Fibroblast of upper back skin (primary cell): ENCODE measurements around the gene RAD51B.

Source experiments
- DNase-seq: peaks from one replicate; pipeline ENCODE4 v3.0.0-alpha.2; 2013

RAD51B gene

DNA sequence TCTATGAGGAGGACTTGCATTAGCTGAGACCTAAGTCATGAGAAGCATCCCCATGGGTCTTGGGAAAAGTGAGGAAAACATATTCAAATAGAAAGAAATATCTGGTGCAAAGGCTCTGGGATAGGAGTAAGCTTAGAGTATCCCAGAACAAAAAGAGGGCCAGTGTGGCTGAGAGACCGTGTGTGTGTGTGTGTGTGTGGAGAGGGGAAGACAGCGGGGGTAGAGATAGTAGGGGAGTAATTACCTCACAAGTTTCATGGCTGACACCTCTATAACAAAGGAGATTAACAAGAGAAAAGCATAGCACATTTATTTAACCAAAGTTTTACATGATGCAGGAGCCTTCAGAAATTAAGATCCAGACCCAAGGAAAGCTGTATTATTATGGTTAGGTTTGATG, 440.5 kb downstream of the RAD51B start:
- no peak for DNase-seq

DNA sequence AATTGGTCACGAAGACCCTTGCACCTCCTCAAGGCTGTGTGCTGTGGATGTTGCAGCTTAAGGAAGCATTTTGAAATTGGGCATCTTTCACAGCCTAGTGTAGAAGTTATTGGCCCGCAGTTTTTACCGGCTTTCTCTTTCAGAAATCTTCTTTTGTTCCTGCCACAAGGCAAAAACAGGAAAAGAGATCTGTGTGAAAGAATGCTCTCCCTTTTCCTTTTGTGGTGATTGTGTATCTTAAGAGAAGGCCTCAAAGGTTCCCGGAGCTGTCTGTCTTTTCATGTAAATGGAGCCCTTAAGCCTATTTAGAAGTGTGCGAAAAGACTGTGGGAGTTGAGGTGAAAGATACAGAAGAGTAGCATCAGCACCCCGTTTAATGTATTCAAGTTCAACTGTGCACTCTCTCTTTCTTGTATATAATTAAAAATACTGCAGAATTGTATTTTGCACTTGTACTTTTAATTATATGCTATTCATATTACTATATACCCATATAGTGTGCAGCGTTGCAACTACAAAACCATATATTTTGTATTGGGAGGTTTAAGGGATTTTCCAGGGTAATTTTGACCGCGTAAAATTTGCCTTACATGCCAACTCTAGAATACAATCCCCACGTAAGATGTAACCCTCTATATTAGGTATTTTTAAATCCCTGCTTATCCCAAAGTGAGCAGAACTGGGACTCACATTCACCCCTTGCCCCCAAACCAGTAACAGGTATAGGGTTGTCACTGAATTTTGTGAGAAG, 441.7 kb downstream of the RAD51B start:
- DNase-seq = no peak

DNA sequence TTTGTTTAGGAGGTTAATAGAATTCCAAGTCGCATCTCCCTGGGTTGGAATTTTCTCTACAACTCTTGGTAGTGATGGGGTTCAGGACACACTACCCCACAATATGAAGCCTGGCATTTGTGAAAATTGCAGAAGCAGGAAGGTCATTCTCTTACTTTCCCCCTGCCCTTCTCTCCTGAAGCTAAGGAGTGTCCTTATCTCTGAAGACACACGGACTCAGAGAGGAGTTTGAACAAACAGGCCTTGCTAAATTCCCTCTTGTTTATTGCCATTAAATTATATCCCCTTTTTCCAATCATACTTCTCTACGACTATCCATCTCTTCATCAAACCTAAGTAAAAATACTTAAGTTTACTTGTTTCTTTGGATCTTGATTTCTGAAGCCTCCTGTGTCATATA, 443.0 kb downstream of the RAD51B start:
- DNase-seq = no peak

- peak; percentile 77 for DNase-seq
Measured at GRCh38 chr14:68263563-68264259, 444.1 kb downstream of the RAD51B start.

- DNase-seq = peak; percentile 59
Measured at GRCh38 chr14:68264260-68264569, 444.6 kb downstream of the RAD51B start.

GRCh38 chr14:68266998-68267397, 447.4 kb downstream of the RAD51B start:
- no peak for DNase-seq

DNA sequence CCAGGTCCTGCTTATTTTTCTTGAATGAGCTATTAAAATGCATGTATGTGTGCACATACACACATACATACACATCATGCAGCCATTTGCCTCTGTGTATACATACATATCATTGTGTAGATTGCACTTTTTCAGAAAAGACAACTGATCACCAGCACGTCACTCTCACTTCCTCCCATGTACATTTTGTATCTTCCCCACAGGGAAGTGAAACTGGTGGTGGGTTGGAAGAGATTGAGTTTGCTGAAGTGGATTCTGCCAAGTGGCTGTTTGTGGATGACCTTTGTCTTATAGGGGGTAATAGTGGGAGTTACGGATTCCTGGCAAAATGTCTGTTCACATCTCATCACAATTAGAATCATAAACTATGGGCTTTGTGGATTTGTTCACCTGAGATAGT, 448.6 kb downstream of the RAD51B start:
- no peak for DNase-seq

- DNase-seq = peak; percentile 46
Measured at GRCh38 chr14:68268719-68269118, 449.1 kb downstream of the RAD51B start.

DNA sequence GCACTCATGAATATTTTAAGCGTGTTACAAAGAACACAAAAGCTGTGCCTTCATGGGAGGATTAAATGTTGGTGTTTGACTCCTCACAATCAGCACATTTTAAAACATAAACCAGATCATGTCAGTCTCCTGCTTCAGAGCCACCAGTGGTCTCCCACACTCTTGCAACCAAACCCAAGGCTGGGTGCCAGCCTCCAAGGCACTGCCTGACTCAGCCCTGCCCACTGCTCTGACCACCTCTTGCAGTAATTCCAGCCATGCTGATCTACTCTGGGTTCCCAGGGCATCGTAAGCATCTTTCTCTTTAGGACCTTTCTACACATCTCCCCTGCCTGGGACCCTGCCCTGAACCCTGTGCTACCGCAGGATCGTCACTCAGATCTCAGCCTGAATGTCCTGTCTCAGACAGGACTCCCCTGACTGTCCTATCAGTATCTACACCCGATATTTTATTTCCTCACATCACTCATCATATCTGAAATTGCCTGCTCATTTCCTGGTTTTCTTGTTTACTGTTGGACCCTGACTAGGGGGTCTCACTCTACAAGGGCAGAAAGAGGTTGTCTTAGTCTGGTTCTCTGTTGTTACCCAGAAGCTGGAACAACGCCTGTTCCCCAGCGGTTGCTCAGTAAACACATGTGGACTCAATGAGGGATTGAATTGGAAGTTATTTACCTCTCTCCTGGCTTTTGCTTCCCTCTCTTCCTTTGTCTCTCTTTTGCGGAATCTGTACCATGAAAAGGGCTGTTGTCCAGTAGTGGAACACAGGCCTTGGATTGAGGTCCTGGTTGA, 449.8 kb downstream of the RAD51B start:
- DNase-seq = no peak

- DNase-seq = no peak
Measured at GRCh38 chr14:68270342-68270741, 450.8 kb downstream of the RAD51B start.

DNA sequence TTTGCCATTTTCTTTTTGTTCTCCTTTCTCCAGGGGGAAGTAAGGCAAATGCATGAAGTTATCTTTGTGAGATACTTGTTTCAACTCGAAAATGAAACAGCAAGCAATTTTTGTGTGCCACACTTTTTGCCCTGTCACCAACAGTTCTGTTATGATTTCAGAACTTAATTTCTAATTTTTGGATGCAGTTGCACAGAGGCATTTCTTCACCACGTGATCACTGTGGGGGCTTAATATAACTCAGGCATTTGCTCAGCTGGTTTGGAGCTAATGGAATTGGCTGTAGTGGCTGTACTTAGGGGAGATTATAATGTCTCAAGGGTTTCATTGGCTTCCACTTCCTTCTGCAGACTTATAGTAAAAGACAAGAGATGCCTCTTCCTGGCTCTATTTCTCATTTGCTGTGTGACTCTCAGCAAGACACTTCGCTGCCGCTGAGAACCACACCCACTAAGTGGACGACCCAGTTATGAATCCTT, 452.4 kb downstream of the RAD51B start:
- no peak for DNase-seq

DNA sequence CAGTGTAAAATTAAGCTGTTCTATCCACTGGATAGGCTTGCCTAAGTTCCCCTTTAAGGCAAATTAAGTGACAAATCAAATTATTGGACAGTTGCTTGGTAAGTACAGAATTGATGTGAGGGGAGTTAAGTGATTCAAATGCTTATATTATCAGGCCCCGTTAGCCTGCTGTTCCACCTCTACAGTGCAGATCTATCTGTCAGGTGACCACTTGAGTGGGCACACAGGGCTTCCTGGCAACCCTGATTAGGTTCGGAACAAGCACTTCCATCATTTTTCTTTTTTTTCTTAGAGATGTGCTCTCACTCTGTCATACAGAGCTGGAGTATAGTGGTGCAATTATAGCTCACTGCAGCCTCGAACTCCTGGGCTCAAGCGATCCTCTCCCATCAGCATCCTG, 453.8 kb downstream of the RAD51B start:
- no peak for DNase-seq

- no peak for DNase-seq
Measured at GRCh38 chr14:68274725-68275124, 455.1 kb downstream of the RAD51B start.

DNA sequence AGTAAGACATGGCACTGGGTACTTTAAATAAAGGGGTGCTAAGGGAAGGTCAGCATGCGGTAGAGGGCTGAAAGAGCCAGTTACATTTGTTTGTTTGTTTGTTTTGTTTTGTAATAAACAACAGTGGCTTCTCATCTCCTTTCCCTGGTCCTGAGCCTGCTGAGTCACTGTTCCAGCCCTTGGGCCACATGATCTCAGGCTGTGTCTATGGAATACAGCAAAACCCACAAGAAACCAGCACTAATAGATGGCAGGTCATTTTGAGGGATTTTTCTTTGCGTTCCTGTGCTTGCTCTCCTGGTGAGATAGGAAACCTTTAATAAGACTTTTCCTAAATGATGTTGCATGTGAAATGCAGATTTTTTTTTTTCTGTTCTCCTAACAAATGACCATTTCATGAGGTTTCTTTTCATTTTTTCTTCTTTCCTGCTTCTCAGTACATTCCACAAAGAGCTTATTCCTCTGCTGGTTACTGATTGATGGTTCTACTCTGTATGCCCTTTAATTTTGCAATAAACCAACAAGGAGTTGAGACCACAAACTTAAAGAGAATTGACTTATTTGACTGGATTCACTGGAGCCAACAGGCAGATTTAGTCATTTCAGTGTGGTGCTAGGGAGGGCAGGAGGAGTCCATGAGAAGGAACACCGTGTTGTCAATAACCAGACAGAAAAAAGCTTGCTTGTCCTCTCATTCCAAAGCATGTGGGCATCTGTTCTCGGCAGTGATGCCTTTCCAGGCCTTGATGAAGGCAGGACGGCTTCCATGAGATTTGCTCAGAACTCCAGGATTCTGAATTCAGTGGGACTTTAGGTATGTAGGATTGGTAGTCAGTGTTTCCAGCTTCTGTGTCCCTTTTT, 459.2 kb downstream of the RAD51B start:
- DNase-seq = peak; percentile 62

- no peak for DNase-seq
Measured at GRCh38 chr14:68279437-68279720, 459.8 kb downstream of the RAD51B start.

- DNase-seq = no peak
Measured at GRCh38 chr14:68279777-68280233, 460.2 kb downstream of the RAD51B start.

GRCh38 chr14:68281497-68281896, 461.9 kb downstream of the RAD51B start:
- DNase-seq = no peak

DNA sequence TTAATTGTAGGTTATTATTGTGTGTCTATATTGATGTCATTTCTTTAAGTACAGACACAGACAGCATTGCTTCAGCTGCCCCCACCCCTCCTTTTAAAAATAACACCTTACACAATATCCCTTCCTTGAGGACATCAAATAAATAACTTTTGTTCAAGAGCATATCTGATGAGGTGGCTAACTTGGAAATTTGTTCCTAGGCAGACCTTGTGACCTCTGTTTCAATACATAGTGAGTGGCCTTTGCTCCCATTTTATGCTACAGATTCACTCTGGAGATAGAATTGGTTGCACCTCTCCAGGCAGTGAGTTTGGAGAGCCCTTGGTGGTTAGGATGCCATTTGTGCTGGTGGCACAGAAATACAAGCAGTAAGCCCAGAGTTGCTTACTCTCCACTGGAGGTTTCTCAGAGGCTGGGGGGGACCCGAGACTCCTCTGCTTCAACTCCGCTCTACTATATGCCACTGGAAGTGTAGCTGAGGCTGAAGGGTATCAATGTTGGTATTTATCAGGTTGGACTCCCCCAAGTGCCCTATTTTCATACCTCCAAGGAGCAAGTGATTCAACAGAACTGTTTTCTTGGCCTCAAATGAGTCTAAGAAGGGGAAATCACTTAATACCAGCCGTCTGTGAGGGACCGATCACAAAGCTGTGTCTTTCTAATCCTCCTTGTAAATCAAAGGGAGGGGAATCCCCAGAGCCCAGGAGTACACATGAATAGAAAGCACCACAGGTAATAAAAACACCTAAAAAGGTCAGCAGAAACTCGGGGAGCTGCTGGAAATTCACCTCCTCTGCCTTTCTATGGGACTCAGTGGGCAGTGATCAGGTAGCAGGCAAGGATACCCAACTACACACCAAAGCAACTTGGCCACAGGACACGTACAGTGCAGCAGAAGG, 463.1 kb downstream of the RAD51B start:
- DNase-seq = no peak

GRCh38 chr14:68283378-68284123, 464.0 kb downstream of the RAD51B start:
- no peak for DNase-seq

DNA sequence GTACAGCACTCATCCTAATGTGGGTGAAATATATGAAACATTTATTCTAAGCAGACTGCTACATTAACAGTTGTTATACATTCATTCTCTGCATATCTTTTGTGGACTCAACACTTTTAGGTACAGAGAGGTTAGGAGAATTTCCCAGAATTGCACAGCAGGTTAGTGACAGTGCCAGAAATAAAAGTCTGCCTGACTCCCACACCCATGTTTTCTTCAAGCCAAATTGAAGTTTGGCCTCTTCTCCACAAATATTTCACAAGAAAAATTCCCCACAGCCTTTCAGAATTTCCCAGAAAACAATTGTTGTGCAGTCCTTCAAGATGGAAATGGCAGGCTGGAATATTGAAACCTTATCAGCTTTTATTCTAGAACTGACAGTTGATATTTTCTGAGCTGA, 464.8 kb downstream of the RAD51B start:
- DNase-seq = no peak

DNA sequence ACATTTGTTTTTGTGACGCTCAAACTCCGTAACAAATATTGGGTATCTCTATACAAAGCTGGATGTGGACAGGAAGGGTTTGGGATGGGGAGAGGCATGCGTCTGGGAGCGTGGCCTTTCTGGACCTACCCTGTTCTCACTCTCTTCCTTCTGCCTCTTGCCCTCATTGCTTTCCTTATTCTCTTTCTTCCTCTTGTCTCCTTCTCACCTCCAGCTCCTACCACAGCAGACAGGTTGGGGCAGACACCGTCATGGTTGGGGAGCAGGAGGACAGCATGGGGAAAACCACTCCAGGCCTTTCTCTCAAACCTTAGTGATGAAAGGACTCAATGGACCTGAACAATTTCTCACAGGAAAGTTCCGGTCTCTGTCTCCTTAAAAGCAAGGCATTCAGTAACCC, 465.3 kb downstream of the RAD51B start:
- no peak for DNase-seq
